ENCODE results near the gene CALCOCO1.
A peak's percentile ranks its signal among the peaks of the same experiment; 100 is the strongest.
"Not testable (repeated sequence)": the region's sequence is repeated elsewhere in the genome, so short reads cannot be mapped to it uniquely, and the experiment has no call there.

CALCOCO1 gene

GRCh38 chr12:53696285-53696654 is 31.0 kb downstream of the CALCOCO1 start:
- DNase-seq = peak; percentile 92 to 95

DNA sequence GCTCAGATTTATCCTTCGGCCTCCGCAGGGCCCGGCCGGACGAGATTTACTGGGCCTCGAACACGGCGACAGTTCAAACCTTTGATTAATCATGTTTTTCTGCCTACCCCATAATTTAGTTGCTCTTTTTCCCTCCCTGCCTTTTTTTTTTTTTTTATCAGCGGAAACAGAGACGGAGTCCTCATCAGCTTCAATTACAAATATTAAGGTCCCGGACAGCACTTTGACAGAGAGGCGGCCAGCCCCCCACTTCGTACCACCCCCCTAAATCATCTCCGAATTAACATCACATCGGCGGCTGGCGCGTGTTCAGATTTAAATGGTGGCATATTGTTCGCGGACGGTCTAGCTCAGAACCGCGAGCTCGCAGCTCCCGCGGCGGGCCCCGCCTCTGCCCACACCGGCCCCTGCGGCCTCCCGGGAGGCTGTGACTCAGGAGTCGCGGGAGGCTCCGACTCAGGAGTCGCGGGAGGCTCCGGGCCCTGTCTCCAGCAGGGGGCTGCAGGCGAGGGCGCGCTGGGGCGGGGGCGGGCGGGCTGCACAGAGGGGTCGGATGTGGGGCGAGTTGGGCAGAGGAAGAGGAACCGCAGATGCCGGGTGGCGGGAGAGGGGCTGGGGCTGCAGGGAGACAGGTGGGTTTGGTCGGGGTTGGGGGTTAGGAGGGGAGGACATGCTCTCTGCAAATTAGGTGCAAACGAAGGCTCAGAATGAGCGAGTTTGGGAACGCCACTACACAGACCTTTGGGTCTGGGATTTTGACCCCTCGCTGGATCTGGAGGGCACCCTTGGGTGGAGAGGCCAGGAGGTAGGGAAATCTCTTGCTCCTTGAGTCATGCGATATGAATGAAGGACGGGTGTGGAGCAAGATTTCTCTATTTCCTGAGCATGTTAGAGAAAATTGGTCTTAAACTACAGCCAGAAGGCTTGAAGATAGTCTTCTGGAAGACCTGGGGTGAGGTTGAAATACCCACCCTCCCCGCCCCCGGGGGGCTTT is 31.8 kb downstream of the CALCOCO1 start:
- DNase-seq = no peak

DNA sequence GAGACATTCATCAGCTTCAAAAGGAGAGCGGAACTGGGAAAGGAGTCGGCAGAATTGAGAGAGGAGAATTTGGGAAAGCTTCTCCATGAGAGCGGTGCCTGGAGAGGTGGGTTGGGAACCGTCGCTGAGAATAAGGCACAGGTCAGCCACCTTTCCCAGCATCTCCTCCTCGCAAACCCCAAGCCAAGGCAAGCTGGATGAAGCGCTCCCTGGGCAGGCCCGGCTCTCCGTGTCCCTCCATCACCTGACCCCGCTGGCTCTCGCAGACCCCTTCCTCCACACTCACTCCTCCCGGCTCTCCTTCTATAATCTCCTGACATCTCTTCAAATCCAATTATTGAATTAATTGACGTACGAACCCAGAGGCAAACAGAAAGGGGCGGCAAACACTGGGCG is 32.5 kb downstream of the CALCOCO1 start:
- DNase-seq = no peak

GRCh38 chr12:53688134-53688533 is 39.1 kb downstream of the CALCOCO1 start:
- no peak for DNase-seq

DNA sequence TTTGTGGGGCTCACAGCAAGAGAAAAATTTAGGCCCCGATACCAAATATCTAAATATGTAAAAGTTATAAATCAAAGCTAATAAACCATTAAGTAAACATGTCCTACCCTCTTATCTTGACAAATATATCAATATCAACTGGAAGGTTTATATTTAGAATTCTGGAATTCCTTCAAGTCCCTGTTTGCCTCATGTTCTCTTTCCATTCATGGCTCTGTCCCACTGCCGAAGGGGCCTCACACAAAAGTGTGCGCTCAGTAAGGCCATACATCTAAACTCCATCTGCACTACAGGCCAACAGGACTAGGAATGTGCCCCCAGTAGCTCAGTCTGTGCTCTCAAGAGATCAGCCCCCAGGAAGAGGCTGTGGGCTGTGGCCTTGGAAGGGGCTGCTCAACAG is 40.8 kb downstream of the CALCOCO1 start:
- DNase-seq = no peak

DNA sequence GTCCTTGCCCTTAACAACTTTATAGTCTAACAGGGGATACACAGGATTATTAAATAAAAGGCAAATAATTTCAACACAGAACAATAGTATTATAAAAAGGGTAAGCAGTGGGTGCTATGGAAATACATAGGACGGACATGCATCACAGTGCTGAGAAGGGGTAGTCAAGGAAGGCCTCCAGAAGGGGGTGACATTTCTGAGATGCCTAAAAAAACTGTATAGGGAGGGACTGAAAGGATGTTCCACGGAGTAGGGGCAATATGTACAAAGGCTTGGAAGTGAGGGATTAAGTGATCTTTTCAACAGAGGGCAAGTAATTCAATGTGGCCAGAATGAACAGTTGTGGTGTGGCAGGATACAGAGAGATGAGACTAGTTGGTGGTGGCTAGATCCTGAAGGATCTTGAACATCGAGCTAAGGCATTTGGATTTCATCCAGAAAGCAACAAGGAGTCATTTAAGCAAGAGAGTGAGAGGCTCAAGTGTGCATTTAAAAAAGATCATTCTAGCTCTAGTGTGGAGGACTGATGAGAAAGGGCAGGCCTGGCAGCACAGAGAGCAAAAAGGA is 42.5 kb downstream of the CALCOCO1 start:
- no peak for DNase-seq

DNA sequence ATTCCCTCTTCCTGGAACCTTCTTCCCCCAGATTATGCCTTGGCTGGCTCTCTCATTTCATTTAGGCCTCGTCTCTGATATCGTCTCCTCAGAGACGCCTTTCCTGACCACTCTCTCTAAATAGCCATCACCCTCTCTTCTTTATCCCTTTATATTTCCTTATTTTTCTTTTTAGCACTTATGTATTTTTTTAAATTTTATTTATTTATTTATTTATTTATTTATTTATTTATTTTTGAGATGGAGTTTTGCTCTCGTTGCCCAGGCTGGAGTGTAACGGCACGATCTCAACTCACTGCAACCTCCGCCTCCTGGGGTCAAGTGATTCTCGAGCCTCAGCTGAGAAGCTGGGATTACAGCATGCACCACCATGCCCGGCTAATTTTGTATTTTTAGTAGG is 43.3 kb downstream of the CALCOCO1 start:
- DNase-seq = no peak

DNA sequence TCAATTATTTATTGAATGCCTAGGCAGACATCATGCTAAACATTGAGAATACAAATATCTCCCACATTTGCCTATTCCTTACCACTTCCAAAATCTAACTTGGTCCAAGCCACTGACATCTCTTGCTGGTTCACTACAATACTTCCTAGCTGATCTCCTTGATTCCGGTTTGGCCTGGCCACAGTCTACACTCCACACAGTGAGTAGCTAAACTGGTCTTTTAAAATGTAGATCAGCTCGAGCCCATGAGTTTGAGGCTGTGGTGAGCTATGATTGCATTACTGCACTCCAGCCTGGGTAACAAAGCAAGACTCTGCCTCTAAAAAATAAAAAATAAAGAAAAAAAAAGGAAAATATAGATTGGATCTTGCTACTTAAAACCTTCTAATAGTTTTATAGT is 43.8 kb downstream of the CALCOCO1 start:
- no peak for DNase-seq

DNA sequence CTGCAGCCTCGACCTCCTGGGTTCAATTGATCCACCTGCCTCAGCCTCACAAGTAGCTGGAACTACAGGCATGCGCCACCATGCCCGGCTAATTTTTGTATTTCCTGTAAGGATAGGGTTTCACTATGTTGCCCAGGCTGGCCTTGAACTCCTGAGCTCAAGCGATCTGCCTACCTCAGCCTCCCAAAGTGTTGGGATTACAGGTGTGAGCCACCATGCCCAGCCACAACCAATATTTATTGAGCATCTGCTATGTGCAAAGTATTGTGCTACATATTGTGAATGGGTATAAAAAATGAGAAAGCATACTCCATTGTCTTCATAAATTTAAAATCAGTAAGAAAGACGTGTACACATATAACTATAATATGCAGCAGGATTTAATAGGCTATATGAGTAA is 47.2 kb downstream of the CALCOCO1 start:
- DNase-seq = not testable (repeated sequence)

DNA sequence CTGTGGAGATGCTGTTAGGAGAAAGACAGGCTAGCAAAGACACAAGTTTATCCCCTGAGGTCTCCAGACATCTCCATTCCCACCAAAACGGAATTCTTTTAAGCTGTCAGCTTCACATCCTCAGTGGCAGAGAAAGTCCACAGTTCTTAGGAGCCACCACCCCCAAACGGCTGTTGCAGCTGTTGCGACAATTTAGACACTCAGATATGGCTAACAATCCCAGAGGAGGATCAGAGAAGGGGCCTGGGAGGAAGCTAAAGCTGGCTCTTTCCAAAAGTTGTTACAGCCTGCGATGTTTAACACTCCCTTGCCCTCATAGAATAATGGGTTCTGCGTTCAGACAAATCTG is 49.5 kb downstream of the CALCOCO1 start:
- no peak for DNase-seq

DNA sequence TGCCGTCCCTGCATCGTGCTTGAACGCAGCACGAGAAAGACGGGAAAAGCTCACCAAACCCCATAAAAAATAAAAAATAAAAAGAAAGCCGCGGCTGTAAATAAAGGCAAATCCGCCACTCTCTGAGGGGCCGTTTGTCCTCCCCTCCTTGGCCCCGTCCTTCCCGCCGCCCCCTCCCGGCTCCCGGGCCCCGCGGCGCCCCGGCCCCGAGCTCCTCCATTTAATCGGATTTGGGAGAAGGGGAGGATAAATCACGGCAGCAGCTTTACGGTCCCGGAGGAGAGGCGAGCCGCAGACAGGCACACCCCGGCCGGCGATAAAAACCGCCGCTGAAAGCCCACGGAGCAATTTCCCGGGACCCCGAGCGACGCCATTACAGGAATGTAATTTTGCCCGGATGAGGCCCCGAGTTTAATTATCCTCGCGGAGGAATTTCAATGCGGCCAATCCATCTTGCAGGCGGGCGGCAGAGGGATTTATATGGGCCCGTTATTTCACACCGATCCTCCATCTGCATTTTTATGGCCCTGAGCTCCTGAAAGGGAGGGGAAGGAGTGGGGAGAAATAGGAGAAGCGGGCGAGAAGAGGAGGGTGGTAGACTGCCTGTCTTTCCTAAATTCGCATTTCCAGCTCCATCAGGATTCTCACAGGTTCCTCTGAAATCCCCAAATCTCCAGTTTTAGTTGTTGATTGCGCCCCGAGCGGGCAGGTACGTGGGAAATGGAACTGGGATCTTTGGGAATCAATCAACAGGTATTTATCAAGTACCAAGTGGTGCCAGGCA is 50.0 kb downstream of the CALCOCO1 start:
- DNase-seq = peak in 1 of 2 experiments; percentile 79

- DNase-seq = peak in 1 of 2 experiments; percentile 64
These were observed 50.6 kb downstream of the CALCOCO1 start for GRCh38 chr12:53676656-53677015.

GRCh38 chr12:53675701-53676607 is 51.3 kb downstream of the CALCOCO1 start, which contains the start of gene ATP5MC2:
ATP5MC2 (minus strand) TSS chr12:53676083; CDS start chr12:53672614, 3,469 bp downstream.
- DNase-seq = peak; percentile 99

DNA sequence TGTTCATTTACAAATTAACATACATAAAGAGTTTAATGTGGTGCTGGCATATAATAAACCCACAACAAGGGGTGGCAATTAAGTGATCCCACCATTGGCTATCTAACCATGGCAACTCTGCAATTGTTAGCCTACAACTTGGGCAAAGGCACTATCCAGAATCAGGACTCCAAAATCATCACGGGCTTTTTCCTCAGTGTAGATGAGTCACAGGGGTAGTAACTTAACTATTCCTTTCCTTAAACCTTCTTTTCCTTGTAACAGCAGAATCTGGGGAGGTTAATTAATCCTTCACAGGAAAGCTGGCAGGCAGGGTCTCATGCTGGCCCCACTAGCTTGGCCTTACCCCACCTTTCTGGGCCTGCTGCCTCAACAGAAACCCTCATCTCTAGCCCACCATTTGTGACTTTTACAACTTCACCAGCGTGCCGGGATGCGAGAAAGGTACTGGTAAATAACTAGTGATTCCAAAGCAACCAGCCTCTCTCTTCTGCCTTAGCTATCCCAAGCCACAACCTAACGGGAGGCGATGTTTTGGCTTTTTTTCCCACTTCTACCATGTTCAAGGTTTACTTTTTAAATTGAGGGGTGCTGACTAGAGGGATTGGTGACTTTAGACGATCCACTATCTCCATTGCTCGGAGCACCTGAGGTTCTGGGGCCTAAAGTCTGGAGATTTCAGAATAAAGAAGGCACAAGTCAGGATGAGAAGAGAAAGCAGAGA is 52.1 kb downstream of the CALCOCO1 start:
- no peak for DNase-seq

GRCh38 chr12:53670971-53671370 is 56.3 kb downstream of the CALCOCO1 start:
- DNase-seq = no peak

GRCh38 chr12:53670308-53670707 is 56.9 kb downstream of the CALCOCO1 start:
- no peak for DNase-seq

DNA sequence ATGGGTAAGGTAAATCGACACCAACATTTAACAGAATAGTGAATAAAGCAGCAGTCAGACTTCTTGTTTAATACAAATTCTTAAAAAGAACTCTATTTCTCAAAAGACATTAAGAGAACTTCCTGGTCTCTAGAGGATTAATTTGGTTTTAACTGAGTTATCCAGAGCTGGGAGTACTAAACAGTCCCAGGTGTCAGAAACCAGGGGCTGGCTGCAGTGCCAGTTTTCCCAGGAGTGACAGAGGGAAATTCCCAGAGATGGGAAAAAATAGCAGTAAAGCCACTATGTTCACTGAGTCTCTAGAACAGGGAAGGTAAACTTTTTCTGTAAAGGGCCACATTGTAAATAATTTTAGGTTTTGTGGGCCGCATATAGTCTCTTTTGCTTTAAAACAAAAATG is 60.2 kb downstream of the CALCOCO1 start:
- no peak for DNase-seq

DNA sequence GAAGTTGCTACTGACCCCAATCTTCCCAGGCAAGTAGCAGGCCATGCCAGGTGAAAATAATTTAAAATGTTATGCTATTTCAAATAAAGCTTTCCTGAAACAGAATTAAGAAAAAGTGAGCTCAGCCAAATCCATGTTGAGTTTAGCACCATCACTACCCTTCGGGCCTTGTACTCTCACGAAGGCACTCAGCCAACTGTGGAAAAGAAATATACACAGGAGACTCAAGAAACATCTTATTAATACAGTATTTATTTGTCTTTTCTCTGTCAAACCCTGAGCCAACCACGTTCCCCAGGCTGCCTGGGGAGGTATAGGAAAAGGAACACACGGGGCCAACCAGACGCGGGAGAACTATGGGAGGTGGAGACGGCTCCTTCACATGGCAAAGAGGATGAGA is 62.3 kb downstream of the CALCOCO1 start:
- DNase-seq = no peak

DNA sequence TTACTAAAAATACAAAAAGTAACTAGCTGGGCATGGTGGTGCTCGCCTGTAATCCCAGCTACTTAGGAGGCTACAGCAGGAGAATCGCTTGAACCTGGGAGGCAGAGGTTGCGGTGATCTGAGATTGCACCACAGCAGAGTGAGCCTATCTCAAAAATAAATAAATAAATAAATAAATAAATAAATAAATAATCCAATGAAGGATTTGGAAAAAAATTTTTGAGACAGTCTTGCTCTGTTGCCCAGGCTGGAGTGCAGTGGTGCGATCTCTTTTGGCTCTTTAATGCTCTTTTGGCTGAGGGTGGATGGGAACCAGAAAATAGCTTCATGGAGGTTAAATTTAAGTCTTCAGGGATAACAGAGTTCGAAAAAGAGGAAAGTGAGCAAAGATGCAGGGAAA is 63.1 kb downstream of the CALCOCO1 start:
- DNase-seq = no peak

DNA sequence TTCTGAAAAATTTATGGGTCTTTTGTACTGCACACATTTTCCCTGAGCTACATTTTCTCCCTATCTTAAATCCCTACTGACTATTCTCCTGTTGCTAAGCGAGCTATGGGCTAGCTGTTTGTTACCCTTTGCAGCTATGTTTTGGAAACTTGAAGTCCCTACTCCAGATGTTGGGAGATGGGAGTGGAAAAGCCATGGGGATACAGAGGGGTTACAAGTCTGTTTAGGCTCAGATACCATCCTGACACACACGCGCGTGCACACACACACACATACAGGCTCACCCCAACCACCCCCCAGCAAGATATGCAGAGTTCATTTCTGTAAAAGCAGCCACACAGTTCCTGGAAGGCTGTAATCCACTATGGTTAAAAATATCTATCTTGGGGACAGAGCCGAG is 67.2 kb downstream of the CALCOCO1 start:
- no peak for DNase-seq

GRCh38 chr12:53659571-53659981 is 67.7 kb downstream of the CALCOCO1 start:
- DNase-seq = no peak

- no peak for DNase-seq
These were observed 68.2 kb downstream of the CALCOCO1 start for GRCh38 chr12:53659011-53659551.
